B cell (primary cell): ENCODE results near the gene HNRNPD. TPM values are rescaled to one million over a fixed set of nuclear protein-coding genes. Genes with fewer than 3 reads are reported as not detected.

Experiments
- ATAC-seq: fragments of 200-7000 bp; cut with Tn5 transposase; one replicate; pipeline ENCODE4 v1.10.0; 2021; ENCODE audit warnings: low read depth, mild to moderate bottlenecking, moderate number of reproducible peaks, moderate library complexity
- CTCF ChIA-PET: fragments of 350-600 bp; sonication (Branson Sonifier 250); formaldehyde crosslinking; loops from one replicate; lab custom pipeline; 2021; ENCODE audit warnings: antibody characterized with exemption, inconsistent platforms; lab: Charles Lee
- POLR2A ChIA-PET: fragments of 350-600 bp; sonication (Branson Sonifier 250); formaldehyde crosslinking; loops from one replicate; lab custom pipeline; 2021; ENCODE audit warnings: antibody characterized with exemption; lab: Charles Lee
- DNase-seq: peaks from one replicate; pipeline ENCODE4 v3.0.0; 2013
- H2AFZ ChIP-seq: 2 replicates; pipeline ENCODE4 v1.6.1; 2012; ENCODE audit warnings: mild to moderate bottlenecking, low read depth, low read length; ENCODE audit not compliant: insufficient read depth, poor library complexity, severe bottlenecking
- H3K27ac ChIP-seq, 2 donors: 1 replicate in 1 of 2; 2 replicates in 1 of 2; pipeline ENCODE4 v1.5.1; 2012 to 2013; ENCODE audit warnings: low read length in 2 of 2, mild to moderate bottlenecking in 2 of 2, moderate library complexity in 1 of 2
- H3K27me3 ChIP-seq, 4 experiments: fragments of 200-600 bp in 1 of 4; sonication (generic) in 1 of 4; replicated peaks in 1 of 4; 1 replicate in 2 of 4; 2 replicates in 2 of 4; pipeline versions ENCODE4 v1.6.1 to v1.7.0; 2013 to 2016; ENCODE audit warnings: low read length in 3 of 4, mild to moderate bottlenecking in 2 of 4, mixed read lengths in 1 of 4, moderate library complexity in 1 of 4; ENCODE audit not compliant: insufficient read depth in 4 of 4, control insufficient read depth in 3 of 4; ENCODE audit errors: control extremely low read depth in 1 of 4
- H3K36me3 ChIP-seq, 2 experiments: replicated peaks in 1 of 2; 1 replicate in 1 of 2; 2 replicates in 1 of 2; pipeline versions ENCODE4 v1.6.1 to v1.7.1; 2013; ENCODE audit warnings: low read length in 1 of 2; ENCODE audit not compliant: insufficient read depth in 2 of 2, control insufficient read depth in 1 of 2; ENCODE audit errors: control extremely low read depth in 1 of 2, extremely low read depth in 1 of 2
- H3K4me1 ChIP-seq, 2 donors: fragments of 200-600 bp in 1 of 2; sonication (generic) in 1 of 2; 1 replicate in 1 of 2; 2 replicates in 1 of 2; pipeline versions ENCODE4 v1.5.1 to v1.6.1; 2013 to 2017; ENCODE audit warnings: low read length in 2 of 2; ENCODE audit not compliant: control insufficient read depth in 2 of 2, insufficient read depth in 2 of 2
- H3K4me2 ChIP-seq: replicated peaks from 2 replicates; pipeline ENCODE3; 2012; ENCODE audit warnings: mild to moderate bottlenecking, low read depth, low read length; ENCODE audit not compliant: poor library complexity, severe bottlenecking
- H3K4me3 ChIP-seq, 5 experiments: fragments of 200-600 bp in 1 of 5; sonication (generic) in 1 of 5; 1 replicate in 3 of 5; 2 replicates in 2 of 5; pipeline versions ENCODE4 v1.5.1 to v1.7.0; 2011 to 2016; ENCODE audit warnings: low read length in 4 of 5, mild to moderate bottlenecking in 4 of 5, low read depth in 2 of 5, control low read depth in 1 of 5, moderate library complexity in 1 of 5; ENCODE audit not compliant: insufficient read depth in 1 of 5; ENCODE audit errors: control extremely low read depth in 1 of 5, extremely low read depth in 1 of 5
- H3K79me2 ChIP-seq: fragments of 200-600 bp; sonication (generic); one replicate; pipeline ENCODE4 v1.6.0; 2016; ENCODE audit warnings: low read length; ENCODE audit not compliant: control insufficient read depth, insufficient read depth
- H3K9ac ChIP-seq: fragments of 200-600 bp; sonication (generic); 2 replicates; pipeline ENCODE4 v1.6.1; 2017; ENCODE audit warnings: mild to moderate bottlenecking, low read length, moderate library complexity
- H3K9me3 ChIP-seq, 3 donors: one replicate each; pipeline versions ENCODE4 v1.6.1 to v1.7.1; 2013; ENCODE audit warnings: low read length in 2 of 3; ENCODE audit not compliant: control insufficient read depth in 2 of 3, insufficient read depth in 1 of 3; ENCODE audit errors: control extremely low read depth in 1 of 3
- H4K20me1 ChIP-seq: 2 replicates; pipeline ENCODE4 v1.6.0; 2012; ENCODE audit warnings: mild to moderate bottlenecking, low read length; ENCODE audit not compliant: insufficient read depth, control insufficient read depth, poor library complexity, severe bottlenecking
- H3K27ac Mint-ChIP-seq: one replicate; pipeline ENCODE4 v1.8.0; 2021; ENCODE audit warnings: mixed read lengths
- H3K27me3 Mint-ChIP-seq: one replicate; pipeline ENCODE4 v1.8.0; 2021; ENCODE audit warnings: mixed read lengths
- H3K4me1 Mint-ChIP-seq: one replicate; pipeline ENCODE4 v1.8.0; 2021; ENCODE audit warnings: mixed read lengths
- H3K4me3 Mint-ChIP-seq: one replicate; pipeline ENCODE4 v1.8.0; 2021; ENCODE audit warnings: mixed read lengths
- H3K9me3 Mint-ChIP-seq: one replicate; pipeline ENCODE4 v1.8.0; 2022; ENCODE audit warnings: mixed read lengths; ENCODE audit not compliant: insufficient read depth
- CTCF ChIP-seq: fragments of 200-600 bp; IDR thresholded peaks from one replicate; pipeline ENCODE4 v1.8.0; 2022; ENCODE audit warnings: antibody characterized with exemption, mild to moderate bottlenecking
- EZH2 ChIP-seq: IDR thresholded peaks from 2 replicates; pipeline ENCODE4 v1.6.1; 2012; ENCODE audit warnings: borderline replicate concordance, low read depth, mild to moderate bottlenecking, moderate library complexity, low read length; ENCODE audit not compliant: insufficient read depth, poor library complexity, severe bottlenecking
- WGBS: methylation state at CpG from one replicate; pipeline ENCODE4 v1.1.5; 2013; ENCODE audit warnings: missing lambda C conversion rate; ENCODE audit not compliant: insufficient coverage; 5-methylcytosine and 5-hydroxymethylcytosine counted together
- intact Hi-C: fragments of 100-400 bp; cut with micrococcal nuclease; formaldehyde crosslinking; loops from one replicate; pipeline ENCODE4 v1.10.0; 2022
- polyA plus RNA-seq: library from polyadenylated mRNA; depleted of rRNA; stranded (reverse); fragments of >200 nt; gene quantifications from 2 replicates; pipeline ENCODE4 v1.2.3, GENCODE V29; 2012
- total RNA-seq, 2 donors: library from RNA; stranded (reverse); fragments of 120-200 nt in 1 of 2; gene quantifications; 1 replicate in 1 of 2; 2 replicates in 1 of 2; pipeline versions ENCODE4 v1.2.3 to v1.2.4, GENCODE V29; 2013 to 2022

The HNRNPD gene
- total and polyA plus RNA-seq, 2 donors (not counting 1 experiment from before 2014, with no cell fraction given) = 120 to 280 TPM

DNA sequence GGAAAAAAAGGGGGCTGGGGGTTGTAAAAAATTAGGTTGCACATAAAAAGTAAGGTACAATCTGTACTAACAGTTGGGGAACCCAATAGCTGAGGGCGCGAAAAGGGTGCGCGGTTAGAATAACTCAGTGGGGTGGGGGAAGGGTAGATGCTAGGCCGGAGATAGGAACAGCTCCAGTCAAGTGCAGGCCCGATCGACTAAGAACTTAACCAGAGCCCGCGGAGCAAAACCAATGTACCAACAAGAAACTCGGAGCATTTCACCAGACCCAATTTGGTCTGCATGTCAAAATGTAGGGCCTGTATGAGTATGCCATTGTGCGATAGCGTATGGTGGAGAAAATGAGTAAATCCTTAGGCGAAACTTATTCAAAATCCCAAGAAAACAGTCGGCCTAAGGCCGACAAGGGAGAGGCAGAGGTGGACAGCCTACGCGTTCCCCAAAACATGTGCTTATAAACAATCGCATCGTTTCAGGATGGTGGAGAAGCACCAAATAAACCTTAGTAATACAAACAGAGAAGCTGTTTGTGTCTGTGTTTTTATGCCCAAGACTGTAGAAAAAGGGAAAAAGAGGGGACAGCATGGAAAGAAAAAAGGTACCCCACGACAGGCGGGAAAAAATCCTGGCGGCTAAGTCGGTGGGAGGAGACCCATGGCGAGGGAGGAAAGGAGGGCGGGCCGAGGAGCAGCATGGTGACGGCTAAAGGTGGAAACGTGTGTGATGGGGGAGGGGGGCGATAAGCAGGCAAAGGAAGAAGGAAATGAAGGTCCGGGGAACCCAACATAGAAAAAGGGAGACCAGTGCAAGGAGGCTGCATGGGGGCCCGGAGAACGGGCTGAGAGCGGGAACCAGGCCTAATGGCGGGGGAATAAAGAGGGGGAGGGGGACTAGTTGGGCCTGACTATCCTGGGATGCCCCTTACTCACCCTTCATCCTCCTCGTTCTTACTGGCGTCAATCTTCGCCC, 990 bp downstream of the HNRNPD start:
- CTCF ChIA-PET = interaction anchor here (1.0 to 3.6 kb wide), 5 partner anchors 8 to 87 kb away, joined by 3 to 31 read pairs (median 4); no protein-coding TSS in a partner anchor
- POLR2A ChIA-PET = interaction anchor here (0.6 to 2.0 kb wide), 2 partner anchors 17 to 57 kb away, joined by 3 to 8 read pairs; partner anchors contain the start of gene HNRNPDL
- peaks cover 5 to 29% of the 10 kb centered on the region in 2 experiments for H3K36me3 ChIP-seq
- peak overlapping the region; percentile 89 to 98 (median 95) for H3K4me3 ChIP-seq
- Mint-ChIP-seq H3K4me1 (peaks cover 62% of the 10 kb centered on the region), H3K4me3 (peak overlapping the region; percentile 93), H3K27ac (peak overlapping the region; percentile 98), H3K9me3 (no peaks in the 10 kb centered on the region), H3K27me3 (no peaks in the 10 kb centered on the region)
- under 1% methylated on average over 32 of the region's 37 CpGs for WGBS
- intact Hi-C loops = loop anchor here (1.0 to 10.0 kb wide), 4 partner anchors 12 to 1112 kb away; partner anchors contain the start of genes ABRAXAS1 and RASGEF1B
- H3K4me2 ChIP-seq = peak overlapping the region; percentile 77
- peaks cover 82% of the 10 kb centered on the region for H3K79me2 ChIP-seq
- H3K9ac ChIP-seq = peak overlapping the region; percentile 94
- TF ChIP-seq EZH2 = no peak
- TF ChIP-seq CTCF = no peak
- peaks cover 45% of the 10 kb centered on the region for H4K20me1 ChIP-seq
- H3K4me1 ChIP-seq = peaks cover 47 to 50% of the 10 kb centered on the region in 2 donors
- H2AFZ ChIP-seq = peak overlapping the region; percentile 95
- H3K9me3 ChIP-seq = no peaks in the 10 kb centered on the region
- ATAC-seq (peak; percentile 9), DNase-seq (peak; percentile 76)
- H3K27me3 ChIP-seq = no peaks in the 10 kb centered on the region
- peak overlapping the region; percentile 98 for H3K27ac ChIP-seq
